ENCODE data around the gene NEAT1. TPM values are rescaled to one million over a fixed set of nuclear protein-coding genes. Genes with fewer than 3 reads are reported as not detected.
A peak's percentile ranks its signal among the peaks of the same experiment; 100 is the strongest.

The NEAT1 gene
- total and polyA plus RNA-seq, 9 of the 15 experiments (the other 6 are each of a cell fraction or from before 2014, with no cell fraction given): 20.1 to 389 (median 62.8) TPM

DNA sequence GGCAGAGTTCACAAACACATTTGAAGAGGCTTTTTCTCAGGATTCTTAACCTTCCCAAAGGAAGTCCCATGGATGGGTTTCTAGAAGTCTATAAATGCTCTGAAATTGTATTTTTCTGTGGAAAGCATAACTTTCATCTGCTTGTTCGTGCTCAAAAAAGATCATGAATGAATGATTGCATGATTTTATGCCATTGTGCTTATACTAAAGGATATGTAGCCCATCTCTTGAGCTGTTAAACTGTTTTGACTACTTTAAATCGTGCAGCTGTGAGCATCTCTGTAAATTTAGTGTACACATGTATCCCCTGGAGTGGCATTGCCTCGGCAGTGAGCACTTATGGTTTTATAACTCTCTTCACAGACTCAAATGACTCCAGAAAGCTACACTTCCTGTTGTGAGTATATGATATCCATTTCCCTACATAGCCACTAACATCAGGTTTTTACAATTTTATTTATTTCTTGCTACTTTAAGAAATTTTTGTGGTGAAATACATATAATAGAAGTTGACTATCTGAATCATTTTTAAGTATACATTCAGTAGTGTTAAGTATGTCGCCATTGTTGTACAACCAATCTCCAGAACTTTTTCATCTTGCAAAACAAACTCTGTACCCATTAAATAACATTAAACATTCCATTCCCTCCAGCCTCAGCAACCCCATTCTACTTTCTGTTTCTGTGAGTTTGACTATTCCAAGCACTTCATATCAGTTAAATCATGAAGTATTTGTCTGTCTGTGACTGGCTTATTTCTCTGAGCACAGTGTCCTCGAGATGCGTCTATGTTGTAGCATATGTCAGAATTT lies 8.0 kb downstream of the NEAT1 start (continued):
- TF ChIP-seq, protein P1, sequence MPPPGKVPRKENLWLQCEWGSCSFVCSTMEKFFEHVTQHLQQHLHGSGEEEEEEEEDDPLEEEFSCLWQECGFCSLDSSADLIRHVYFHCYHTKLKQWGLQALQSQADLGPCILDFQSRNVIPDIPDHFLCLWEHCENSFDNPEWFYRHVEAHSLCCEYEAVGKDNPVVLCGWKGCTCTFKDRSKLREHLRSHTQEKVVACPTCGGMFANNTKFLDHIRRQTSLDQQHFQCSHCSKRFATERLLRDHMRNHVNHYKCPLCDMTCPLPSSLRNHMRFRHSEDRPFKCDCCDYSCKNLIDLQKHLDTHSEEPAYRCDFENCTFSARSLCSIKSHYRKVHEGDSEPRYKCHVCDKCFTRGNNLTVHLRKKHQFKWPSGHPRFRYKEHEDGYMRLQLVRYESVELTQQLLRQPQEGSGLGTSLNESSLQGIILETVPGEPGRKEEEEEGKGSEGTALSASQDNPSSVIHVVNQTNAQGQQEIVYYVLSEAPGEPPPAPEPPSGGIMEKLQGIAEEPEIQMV (tag; conservative IDR thresholded peaks at IDR 0.05; ENCODE audit: low read depth): no peak
- TF ChIP-seq CBFA2T3 (IDR thresholded peaks at IDR 0.05) (no peak), ETV6 (IDR thresholded peaks at IDR 0.05; ENCODE audit: borderline replicate concordance in 1 of 2, low read depth in 2 of 2, low read length in 1 of 2) (no peak), ETV6 (CRISPR knock-in tag; IDR thresholded peaks at IDR 0.05; ENCODE audit: borderline replicate concordance) (no peak), GABPB1 (CRISPR knock-in tag; IDR thresholded peaks at IDR 0.05) (no peak), ZKSCAN8 (CRISPR knock-in tag; IDR thresholded peaks at IDR 0.05) (no peak), KDM5B (IDR thresholded peaks at IDR 0.05; ENCODE audit: insufficient replicate concordance, low read depth, low read length) (no peak), FOXK1 (CRISPR knock-in tag; IDR thresholded peaks at IDR 0.05; ENCODE audit: borderline replicate concordance) (no peak), ZNF23 (CRISPR knock-in tag; IDR thresholded peaks at IDR 0.05) (no peak), CBX3 (IDR thresholded peaks at IDR 0.05; ENCODE audit: borderline replicate concordance in 1 of 2, low read length in 2 of 2) (no peak), ZNF79 (CRISPR knock-in tag; IDR thresholded peaks at IDR 0.05; ENCODE audit: low read depth) (no peak), GATAD2B (IDR thresholded peaks at IDR 0.05; ENCODE audit: borderline replicate concordance) (no peak; the same call in 1 of the 2 replicates), PML (IDR thresholded peaks at IDR 0.05; ENCODE audit: low read length) (no peak), BRD4 (IDR thresholded peaks at IDR 0.05) (no peak), BACH1 (tag; IDR thresholded peaks at IDR 0.05) (no peak)
- TF ChIP-seq, protein P2, sequence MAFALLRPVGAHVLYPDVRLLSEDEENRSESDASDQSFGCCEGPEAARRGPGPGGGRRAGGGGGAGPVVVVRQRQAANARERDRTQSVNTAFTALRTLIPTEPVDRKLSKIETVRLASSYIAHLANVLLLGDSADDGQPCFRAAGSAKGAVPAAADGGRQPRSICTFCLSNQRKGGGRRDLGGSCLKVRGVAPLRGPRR (CRISPR knock-in tag; IDR thresholded peaks at IDR 0.05): no peak
- TF ChIP-seq, protein P3, sequence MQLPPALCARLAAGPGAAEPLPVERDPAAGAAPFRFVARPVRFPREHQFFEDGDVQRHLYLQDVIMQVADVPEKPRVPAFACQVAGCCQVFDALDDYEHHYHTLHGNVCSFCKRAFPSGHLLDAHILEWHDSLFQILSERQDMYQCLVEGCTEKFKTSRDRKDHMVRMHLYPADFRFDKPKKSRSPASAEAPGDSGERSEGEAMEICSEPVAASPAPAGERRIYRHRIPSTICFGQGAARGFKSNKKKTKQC (CRISPR knock-in tag; IDR thresholded peaks at IDR 0.05): no peak
- TF ChIP-seq, protein P4, sequence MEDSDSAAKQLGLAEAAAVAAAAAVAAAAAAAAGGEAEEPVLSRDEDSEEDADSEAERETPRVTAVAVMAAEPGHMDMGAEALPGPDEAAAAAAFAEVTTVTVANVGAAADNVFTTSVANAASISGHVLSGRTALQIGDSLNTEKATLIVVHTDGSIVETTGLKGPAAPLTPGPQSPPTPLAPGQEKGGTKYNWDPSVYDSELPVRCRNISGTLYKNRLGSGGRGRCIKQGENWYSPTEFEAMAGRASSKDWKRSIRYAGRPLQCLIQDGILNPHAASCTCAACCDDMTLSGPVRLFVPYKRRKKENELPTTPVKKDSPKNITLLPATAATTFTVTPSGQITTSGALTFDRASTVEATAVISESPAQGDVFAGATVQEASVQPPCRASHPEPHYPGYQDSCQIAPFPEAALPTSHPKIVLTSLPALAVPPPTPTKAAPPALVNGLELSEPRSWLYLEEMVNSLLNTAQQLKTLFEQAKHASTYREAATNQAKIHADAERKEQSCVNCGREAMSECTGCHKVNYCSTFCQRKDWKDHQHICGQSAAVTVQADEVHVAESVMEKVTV (CRISPR knock-in tag; IDR thresholded peaks at IDR 0.05): no peak
- TF ChIP-seq, protein P5, sequence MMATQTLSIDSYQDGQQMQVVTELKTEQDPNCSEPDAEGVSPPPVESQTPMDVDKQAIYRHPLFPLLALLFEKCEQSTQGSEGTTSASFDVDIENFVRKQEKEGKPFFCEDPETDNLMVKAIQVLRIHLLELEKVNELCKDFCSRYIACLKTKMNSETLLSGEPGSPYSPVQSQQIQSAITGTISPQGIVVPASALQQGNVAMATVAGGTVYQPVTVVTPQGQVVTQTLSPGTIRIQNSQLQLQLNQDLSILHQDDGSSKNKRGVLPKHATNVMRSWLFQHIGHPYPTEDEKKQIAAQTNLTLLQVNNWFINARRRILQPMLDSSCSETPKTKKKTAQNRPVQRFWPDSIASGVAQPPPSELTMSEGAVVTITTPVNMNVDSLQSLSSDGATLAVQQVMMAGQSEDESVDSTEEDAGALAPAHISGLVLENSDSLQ (IDR thresholded peaks at IDR 0.05): no peak
- TF ChIP-seq, protein P6, sequence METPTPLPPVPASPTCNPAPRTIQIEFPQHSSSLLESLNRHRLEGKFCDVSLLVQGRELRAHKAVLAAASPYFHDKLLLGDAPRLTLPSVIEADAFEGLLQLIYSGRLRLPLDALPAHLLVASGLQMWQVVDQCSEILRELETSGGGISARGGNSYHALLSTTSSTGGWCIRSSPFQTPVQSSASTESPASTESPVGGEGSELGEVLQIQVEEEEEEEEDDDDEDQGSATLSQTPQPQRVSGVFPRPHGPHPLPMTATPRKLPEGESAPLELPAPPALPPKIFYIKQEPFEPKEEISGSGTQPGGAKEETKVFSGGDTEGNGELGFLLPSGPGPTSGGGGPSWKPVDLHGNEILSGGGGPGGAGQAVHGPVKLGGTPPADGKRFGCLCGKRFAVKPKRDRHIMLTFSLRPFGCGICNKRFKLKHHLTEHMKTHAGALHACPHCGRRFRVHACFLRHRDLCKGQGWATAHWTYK (CRISPR knock-in tag; IDR thresholded peaks at IDR 0.05): peak; percentile 21; the same call in 1 of the 2 replicates

Data from K562 (cell line).